Fibroblast of lung (primary cell): ENCODE results near the gene CRIP2. TPM values are rescaled to one million over a fixed set of nuclear protein-coding genes. Genes with fewer than 3 reads are reported as not detected.

Experiments used
- DNase-seq, 2 donors: peaks; one replicate each; pipeline versions ENCODE4 v3.0.0 to v3.0.0-alpha.2; 2010; ENCODE audit warnings: low read depth in 2 of 2
- H2AFZ ChIP-seq: 2 replicates; pipeline ENCODE4 v1.5.1; 2012; ENCODE audit warnings: low read length, control low read depth, inconsistent platforms
- H3K27ac ChIP-seq: 2 replicates; pipeline ENCODE4 v1.5.1; 2011; ENCODE audit warnings: low read length, control low read depth; ENCODE audit not compliant: insufficient read depth
- H3K27me3 ChIP-seq: 2 replicates; pipeline ENCODE4 v1.5.1; 2011; ENCODE audit warnings: mild to moderate bottlenecking, low read length; ENCODE audit not compliant: control insufficient read depth, insufficient read depth
- H3K36me3 ChIP-seq: 2 replicates; pipeline ENCODE4 v1.5.1; 2011; ENCODE audit warnings: low read length; ENCODE audit not compliant: control insufficient read depth, insufficient read depth
- H3K4me1 ChIP-seq: 2 replicates; pipeline ENCODE4 v1.5.1; 2011; ENCODE audit warnings: low read length; ENCODE audit not compliant: control insufficient read depth, insufficient read depth; ENCODE audit errors: extremely low read depth
- H3K4me2 ChIP-seq: 2 replicates; pipeline ENCODE4 v1.5.1; 2011; ENCODE audit warnings: low read length, control low read depth; ENCODE audit not compliant: insufficient read depth; ENCODE audit errors: extremely low read depth
- H3K4me3 ChIP-seq, 4 experiments: fragments of 200-600 bp in 1 of 4; sonication (generic) in 1 of 4; replicated peaks in 1 of 4; 2 replicates each; pipeline ENCODE4 v1.5.1; 2011 to 2016; ENCODE audit warnings: low read length in 4 of 4, low read depth in 3 of 4, mild to moderate bottlenecking in 3 of 4, control low read depth in 2 of 4, inconsistent platforms in 1 of 4, mixed read lengths in 1 of 4; ENCODE audit not compliant: insufficient read depth in 1 of 4; ENCODE audit errors: control extremely low read depth in 1 of 4
- H3K79me2 ChIP-seq: 2 replicates; pipeline ENCODE4 v1.5.1; 2012; ENCODE audit warnings: mild to moderate bottlenecking, low read length, inconsistent platforms; ENCODE audit not compliant: control insufficient read depth, insufficient read depth
- H3K9ac ChIP-seq: 2 replicates; pipeline ENCODE4 v1.5.1; 2011; ENCODE audit warnings: mild to moderate bottlenecking, low read length, control low read depth; ENCODE audit not compliant: insufficient read depth
- H3K9me3 ChIP-seq: 2 replicates; pipeline ENCODE4 v1.5.1; 2012; ENCODE audit warnings: low read depth, low read length; ENCODE audit not compliant: control insufficient read depth, insufficient read depth
- H4K20me1 ChIP-seq: 2 replicates; pipeline ENCODE4 v1.5.1; 2011; ENCODE audit warnings: low read length; ENCODE audit not compliant: control insufficient read depth, insufficient read depth; ENCODE audit errors: extremely low read depth
- EZH2 ChIP-seq: IDR thresholded peaks from 2 replicates; pipeline ENCODE4 v1.5.1; 2012; ENCODE audit warnings: low read length, control low read depth, mild to moderate bottlenecking; ENCODE audit errors: missing control alignments
- polyA plus RNA-seq, 2 donors: library from polyadenylated mRNA; depleted of rRNA in 1 of 2; stranded (reverse) in 1 of 2; unstranded in 1 of 2; fragments of >200 nt; gene quantifications; 2 replicates each; pipeline ENCODE4 v1.2.1, GENCODE V29; 2011 to 2012; ENCODE audit warnings: missing spikeins in 1 of 2
- total RNA-seq: library from RNA; depleted of rRNA; stranded (reverse); fragments of >200 nt; gene quantifications from 2 replicates; pipeline ENCODE4 v1.2.1, GENCODE V29; 2014
- TF ChIP-seq, protein P1 (sequence below), 2 donors: IDR thresholded peaks in 1 of 2; conservative IDR thresholded peaks in 1 of 2; 1 replicate in 1 of 2; 2 replicates in 1 of 2; pipeline ENCODE4 v1.5.1; 2011 to 2012; ENCODE audit warnings: low read length in 2 of 2, control low read depth in 1 of 2, inconsistent platforms in 1 of 2, low read depth in 1 of 2, mild to moderate bottlenecking in 1 of 2

CRIP2 gene
- total and polyA plus RNA-seq, 2 donors (not counting 1 experiment from before 2014, with no cell fraction given), result 58.9 to 68.5 TPM

DNA sequence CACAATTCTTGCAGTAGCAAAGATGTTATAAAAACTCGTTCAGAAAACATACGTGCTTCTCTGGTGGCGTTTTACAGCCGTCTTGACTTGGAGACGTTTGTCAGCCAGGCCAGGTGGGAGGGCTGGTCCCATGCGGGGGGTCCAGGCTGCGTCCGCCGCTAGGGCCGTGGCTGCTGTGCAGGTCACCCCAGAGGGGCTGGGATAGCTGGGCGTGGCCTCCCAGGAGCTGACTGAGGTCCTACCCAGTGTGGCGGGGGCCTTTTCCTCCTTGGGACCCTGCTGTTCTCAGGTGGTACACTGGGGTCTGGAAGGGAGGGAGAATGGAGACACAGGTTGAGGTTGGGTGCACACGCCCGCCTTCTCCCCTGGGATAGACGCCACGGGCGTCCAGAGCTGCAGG lies 29.8 kb upstream of the CRIP2 start:
- no peak for TF ChIP-seq EZH2
- TF ChIP-seq, protein P1, sequence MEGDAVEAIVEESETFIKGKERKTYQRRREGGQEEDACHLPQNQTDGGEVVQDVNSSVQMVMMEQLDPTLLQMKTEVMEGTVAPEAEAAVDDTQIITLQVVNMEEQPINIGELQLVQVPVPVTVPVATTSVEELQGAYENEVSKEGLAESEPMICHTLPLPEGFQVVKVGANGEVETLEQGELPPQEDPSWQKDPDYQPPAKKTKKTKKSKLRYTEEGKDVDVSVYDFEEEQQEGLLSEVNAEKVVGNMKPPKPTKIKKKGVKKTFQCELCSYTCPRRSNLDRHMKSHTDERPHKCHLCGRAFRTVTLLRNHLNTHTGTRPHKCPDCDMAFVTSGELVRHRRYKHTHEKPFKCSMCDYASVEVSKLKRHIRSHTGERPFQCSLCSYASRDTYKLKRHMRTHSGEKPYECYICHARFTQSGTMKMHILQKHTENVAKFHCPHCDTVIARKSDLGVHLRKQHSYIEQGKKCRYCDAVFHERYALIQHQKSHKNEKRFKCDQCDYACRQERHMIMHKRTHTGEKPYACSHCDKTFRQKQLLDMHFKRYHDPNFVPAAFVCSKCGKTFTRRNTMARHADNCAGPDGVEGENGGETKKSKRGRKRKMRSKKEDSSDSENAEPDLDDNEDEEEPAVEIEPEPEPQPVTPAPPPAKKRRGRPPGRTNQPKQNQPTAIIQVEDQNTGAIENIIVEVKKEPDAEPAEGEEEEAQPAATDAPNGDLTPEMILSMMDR (conservative IDR thresholded peaks at IDR 0.05 in 1 of 2, IDR thresholded peaks at IDR 0.05 in 1 of 2; ENCODE audit: low read depth in 1 of 2, low read length in 2 of 2), result no peak
- DNase-seq, result no peak
- Histone ChIP-seq H2AFZ (no peak overlapping the region), H3K4me2 (no peak overlapping the region), H3K27me3 (no peaks in the 10 kb centered on the region), H3K79me2 (peaks cover 2% of the 10 kb centered on the region), H3K9ac (no peak overlapping the region), H3K27ac (no peak overlapping the region), H3K36me3 (peaks cover 4% of the 10 kb centered on the region), H3K9me3 (no peaks in the 10 kb centered on the region), H4K20me1 (no peaks in the 10 kb centered on the region), H3K4me1 (no peaks in the 10 kb centered on the region), H3K4me3 (no peak overlapping the region)

DNA sequence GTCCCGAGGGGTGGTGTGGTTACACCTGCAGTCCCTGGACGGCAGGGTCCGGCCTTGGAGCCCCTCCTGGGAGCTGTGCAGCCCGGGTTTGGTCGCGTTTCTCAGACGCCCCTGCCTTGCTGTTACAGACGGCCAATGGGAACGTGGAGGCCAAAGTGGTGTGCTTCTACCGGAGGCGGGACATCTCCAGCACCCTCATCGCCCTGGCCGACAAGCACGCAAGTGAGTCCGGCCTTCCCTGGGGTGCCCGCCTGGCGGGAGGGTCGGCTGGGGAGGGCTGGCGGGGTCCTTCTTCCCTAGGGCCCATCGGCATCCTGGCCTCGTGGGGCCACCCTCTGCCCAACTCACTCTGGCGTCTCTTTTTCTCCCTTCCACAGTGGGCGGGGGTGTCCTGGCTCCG lies 29.3 kb upstream of the CRIP2 start:
- Histone ChIP-seq H3K36me3 (peaks cover 8% of the 10 kb centered on the region), H3K79me2 (peaks cover 2% of the 10 kb centered on the region), H3K27me3 (no peaks in the 10 kb centered on the region), H3K4me2 (no peak overlapping the region), H2AFZ (no peak overlapping the region), H3K27ac (no peak overlapping the region), H3K4me1 (no peaks in the 10 kb centered on the region), H3K4me3 (no peak overlapping the region), H4K20me1 (no peaks in the 10 kb centered on the region), H3K9me3 (no peaks in the 10 kb centered on the region), H3K9ac (no peak overlapping the region)
- DNase-seq, result no peak
- TF ChIP-seq, protein P1 (conservative IDR thresholded peaks at IDR 0.05 in 1 of 2, IDR thresholded peaks at IDR 0.05 in 1 of 2; ENCODE audit: low read depth in 1 of 2, low read length in 2 of 2), result no peak
- no peak for TF ChIP-seq EZH2

DNA sequence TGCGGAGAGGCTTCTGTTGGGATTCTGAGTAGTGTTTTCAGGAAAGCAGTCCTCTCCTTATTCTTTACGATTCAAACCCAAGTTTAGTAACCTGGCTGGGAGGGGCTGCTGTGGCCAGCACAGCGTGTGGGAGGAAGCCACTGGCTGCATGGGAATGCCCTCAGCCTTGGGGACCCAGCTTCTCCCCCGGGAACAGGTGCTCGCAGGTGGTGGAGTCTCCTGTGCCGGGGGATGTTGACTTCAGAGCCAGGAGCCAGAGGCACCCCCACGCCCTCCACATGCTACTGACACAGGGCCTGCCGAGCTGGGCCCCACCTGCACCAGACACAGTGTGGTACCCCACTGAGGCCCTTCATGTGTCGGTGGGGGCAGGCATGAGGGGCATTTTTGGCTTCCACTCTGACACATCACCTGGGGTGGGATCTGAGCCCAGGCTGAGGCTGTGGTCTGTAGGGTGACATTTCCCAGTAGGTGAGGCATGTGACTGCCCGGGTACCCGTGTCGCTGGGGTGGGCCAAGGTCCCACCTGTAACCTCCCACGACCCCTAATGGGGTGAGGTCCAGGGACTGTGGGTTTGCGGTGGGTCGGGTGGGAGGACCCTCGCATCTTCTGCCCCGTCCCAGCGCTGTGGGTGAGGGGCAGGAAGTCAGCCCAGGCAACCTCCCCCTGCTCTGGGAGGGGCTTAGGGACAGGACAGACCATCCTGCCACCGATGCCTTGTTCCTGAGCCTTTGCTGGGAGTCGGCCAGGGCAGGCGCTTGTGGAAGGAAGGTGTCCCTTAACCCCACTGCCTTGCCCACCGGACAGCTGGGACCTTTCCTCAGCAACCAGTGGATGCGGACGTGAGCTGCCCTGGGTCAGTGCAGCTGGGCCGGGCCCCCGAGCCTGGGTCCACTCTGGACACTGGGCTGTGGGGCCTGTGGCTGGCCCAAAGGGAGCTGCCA lies 28.4 kb upstream of the CRIP2 start:
- H3K4me1 ChIP-seq, result no peaks in the 10 kb centered on the region
- no peaks in the 10 kb centered on the region for H3K27me3 ChIP-seq
- H3K79me2 ChIP-seq, result no peaks in the 10 kb centered on the region
- H3K36me3 ChIP-seq, result peaks cover 10% of the 10 kb centered on the region
- no peak overlapping the region for H3K9ac ChIP-seq
- H3K4me3 ChIP-seq, result no peak overlapping the region
- H4K20me1 ChIP-seq, result no peaks in the 10 kb centered on the region
- TF ChIP-seq EZH2, result no peak
- TF ChIP-seq, protein P1 (conservative IDR thresholded peaks at IDR 0.05 in 1 of 2, IDR thresholded peaks at IDR 0.05 in 1 of 2; ENCODE audit: low read depth in 1 of 2, low read length in 2 of 2), result no peak
- H3K27ac ChIP-seq, result no peak overlapping the region
- no peak for DNase-seq
- no peak overlapping the region for H2AFZ ChIP-seq
- H3K9me3 ChIP-seq, result no peaks in the 10 kb centered on the region
- H3K4me2 ChIP-seq, result no peak overlapping the region
